Measurements from ENCODE around the gene CUL9.

The CUL9 gene

GRCh38 chr6:43228951-43229802 lies 47.2 kb downstream of the CUL9 start, which contains the start of gene DNPH1:
DNPH1 (minus strand) TSS chr6:43229481; CDS start chr6:43229456, 25 bp downstream.
- ATAC-seq (peak; percentile 85), DNase-seq (peak; percentile 81 to 86)
- peaks cover 59% of the 10 kb centered on the region for H3K4me1 Mint-ChIP-seq
- H3K27me3 Mint-ChIP-seq: no peaks in the 10 kb centered on the region
- H3K4me3 Mint-ChIP-seq: peak within 1 kb of the TSS; percentile 88 to 89
- H3K27ac Mint-ChIP-seq: peak within 1 kb of the TSS; percentile 91 to 95
- H3K9me3 Mint-ChIP-seq: no peaks in the 10 kb centered on the region

- DNase-seq (no peak), ATAC-seq (peak; percentile 29)
- Mint-ChIP-seq H3K27ac (peak overlapping the region; percentile 91 to 95), H3K9me3 (no peaks in the 10 kb centered on the region), H3K27me3 (no peaks in the 10 kb centered on the region), H3K4me1 (peaks cover 52% of the 10 kb centered on the region), H3K4me3 (peak overlapping the region; percentile 72 to 86)
Measured at GRCh38 chr6:43229803-43230620, 48.0 kb downstream of the CUL9 start.

GRCh38 chr6:43231053-43231452 lies 49.1 kb downstream of the CUL9 start:
- H3K27me3 Mint-ChIP-seq: no peaks in the 10 kb centered on the region
- no peak overlapping the region for H3K4me3 Mint-ChIP-seq
- no peaks in the 10 kb centered on the region for H3K9me3 Mint-ChIP-seq
- H3K27ac Mint-ChIP-seq: no peak overlapping the region
- H3K4me1 Mint-ChIP-seq: peaks cover 41% of the 10 kb centered on the region
- DNase-seq (no peak), ATAC-seq (no peak)

DNA sequence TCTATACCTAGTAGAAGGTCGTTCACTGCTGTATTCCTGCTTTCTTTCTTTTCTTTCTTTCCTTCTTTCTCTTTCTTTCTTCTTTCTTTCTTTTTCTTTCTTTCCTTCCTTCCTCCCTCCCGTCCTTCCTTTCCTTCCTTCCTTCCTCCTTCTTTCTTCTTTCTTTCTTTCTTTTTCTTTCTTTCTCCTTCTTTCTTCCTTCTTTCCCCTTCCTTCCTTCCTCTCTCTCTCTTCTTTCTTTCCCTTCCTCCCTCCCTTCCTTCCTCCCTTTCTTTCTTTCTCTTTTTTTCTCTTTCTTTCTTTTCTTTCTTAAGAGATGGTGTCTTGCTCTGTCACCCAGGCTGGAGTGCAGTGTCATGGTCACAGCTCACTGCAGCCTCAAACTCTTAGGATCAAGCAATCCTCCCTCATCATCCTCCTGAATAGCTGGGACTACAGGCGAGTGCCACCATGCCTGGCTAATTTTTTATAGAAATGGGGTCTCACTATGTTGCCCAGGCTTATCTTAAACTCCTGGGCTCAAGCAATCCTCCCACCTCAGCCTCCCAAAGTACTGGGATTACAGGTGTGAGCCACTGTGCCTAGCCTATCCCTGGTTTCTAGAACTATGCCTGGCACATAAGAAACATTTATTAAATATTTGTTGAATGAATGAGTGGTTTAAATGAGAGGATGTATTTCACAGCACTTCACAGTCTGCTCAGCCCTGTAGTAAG lies 49.9 kb downstream of the CUL9 start:
- ATAC-seq: no peak
- H3K4me1 Mint-ChIP-seq: peaks cover 33% of the 10 kb centered on the region
- no peaks in the 10 kb centered on the region for H3K9me3 Mint-ChIP-seq
- H3K4me3 Mint-ChIP-seq: no peak overlapping the region
- no peak for DNase-seq
- peak overlapping the region in 1 of 2 donors; percentile 16 for H3K27ac Mint-ChIP-seq
- peaks cover under 1% of the 10 kb centered on the region for H3K27me3 Mint-ChIP-seq

GRCh38 chr6:43235841-43236240 lies 53.8 kb downstream of the CUL9 start:
- peaks cover 0 to 6% of the 10 kb centered on the region in 2 donors for H3K9me3 Mint-ChIP-seq
- no peak overlapping the region for H3K27ac Mint-ChIP-seq
- H3K4me3 Mint-ChIP-seq: no peak overlapping the region
- H3K27me3 Mint-ChIP-seq: peaks cover 20% of the 10 kb centered on the region
- ATAC-seq (no peak), DNase-seq (no peak)
- H3K4me1 Mint-ChIP-seq: peaks cover 14% of the 10 kb centered on the region

DNA sequence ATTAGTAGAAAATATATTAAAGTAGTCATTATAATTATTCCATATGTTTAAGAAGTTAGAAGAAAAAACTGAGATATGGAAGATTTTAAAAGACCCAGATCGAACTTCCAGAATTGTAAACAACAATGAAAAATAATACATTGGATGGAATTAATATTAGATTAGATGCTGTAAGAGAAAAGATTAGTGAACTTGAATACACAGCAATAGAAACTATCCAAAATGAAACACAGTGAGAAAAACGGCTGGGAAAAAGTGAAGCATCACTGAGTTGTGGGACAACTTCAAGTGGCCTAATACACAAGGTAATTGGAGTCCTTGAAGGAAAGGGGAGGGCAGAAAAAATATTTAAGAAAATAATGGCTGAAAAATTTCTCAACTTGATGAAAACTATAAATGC lies 57.1 kb downstream of the CUL9 start:
- no peak for ATAC-seq
- Mint-ChIP-seq H3K4me1 (peaks cover 6% of the 10 kb centered on the region), H3K27ac (no peak overlapping the region)

GRCh38 chr6:43240950-43241349 lies 59.0 kb downstream of the CUL9 start:
- no peak for DNase-seq
- ATAC-seq: no peak
- H3K4me1 Mint-ChIP-seq: peaks cover 6% of the 10 kb centered on the region
- H3K4me3 Mint-ChIP-seq: no peak overlapping the region
- H3K9me3 Mint-ChIP-seq: peaks cover 0 to 6% of the 10 kb centered on the region in 2 donors
- peaks cover 23% of the 10 kb centered on the region for H3K27me3 Mint-ChIP-seq
- no peak overlapping the region for H3K27ac Mint-ChIP-seq

More for the DNA sequence above, 57.1 kb downstream of the CUL9 start:
- Mint-ChIP-seq H3K27me3 (peaks cover 23% of the 10 kb centered on the region), H3K9me3 (peaks cover 0 to 6% of the 10 kb centered on the region in 2 donors), H3K4me3 (no peak overlapping the region)
- no peak for DNase-seq

- no peak overlapping the region for H3K27ac Mint-ChIP-seq
- peaks cover 6% of the 10 kb centered on the region for H3K4me1 Mint-ChIP-seq
- ATAC-seq (no peak), DNase-seq (no peak)
- peaks cover 23% of the 10 kb centered on the region for H3K27me3 Mint-ChIP-seq
- no peak overlapping the region for H3K4me3 Mint-ChIP-seq
- peaks cover 0 to 6% of the 10 kb centered on the region in 2 donors for H3K9me3 Mint-ChIP-seq
Measured at GRCh38 chr6:43241446-43241845, 59.5 kb downstream of the CUL9 start.

- DNase-seq (peak in 1 of 2 donors; percentile 43), ATAC-seq (no peak)
- H3K4me1 Mint-ChIP-seq: peaks cover 6% of the 10 kb centered on the region
- H3K4me3 Mint-ChIP-seq: no peak within 1 kb of the TSS
- H3K27me3 Mint-ChIP-seq: peaks cover 17% of the 10 kb centered on the region
- H3K9me3 Mint-ChIP-seq: peaks cover 0 to 6% of the 10 kb centered on the region in 2 donors
- no peak within 1 kb of the TSS for H3K27ac Mint-ChIP-seq
Measured at GRCh38 chr6:43242908-43243663, 61.1 kb downstream of the CUL9 start, which contains the start of gene TTBK1. TTBK1 (plus strand) TSS chr6:43243481; CDS start chr6:43246661, 3,180 bp downstream.

DNA sequence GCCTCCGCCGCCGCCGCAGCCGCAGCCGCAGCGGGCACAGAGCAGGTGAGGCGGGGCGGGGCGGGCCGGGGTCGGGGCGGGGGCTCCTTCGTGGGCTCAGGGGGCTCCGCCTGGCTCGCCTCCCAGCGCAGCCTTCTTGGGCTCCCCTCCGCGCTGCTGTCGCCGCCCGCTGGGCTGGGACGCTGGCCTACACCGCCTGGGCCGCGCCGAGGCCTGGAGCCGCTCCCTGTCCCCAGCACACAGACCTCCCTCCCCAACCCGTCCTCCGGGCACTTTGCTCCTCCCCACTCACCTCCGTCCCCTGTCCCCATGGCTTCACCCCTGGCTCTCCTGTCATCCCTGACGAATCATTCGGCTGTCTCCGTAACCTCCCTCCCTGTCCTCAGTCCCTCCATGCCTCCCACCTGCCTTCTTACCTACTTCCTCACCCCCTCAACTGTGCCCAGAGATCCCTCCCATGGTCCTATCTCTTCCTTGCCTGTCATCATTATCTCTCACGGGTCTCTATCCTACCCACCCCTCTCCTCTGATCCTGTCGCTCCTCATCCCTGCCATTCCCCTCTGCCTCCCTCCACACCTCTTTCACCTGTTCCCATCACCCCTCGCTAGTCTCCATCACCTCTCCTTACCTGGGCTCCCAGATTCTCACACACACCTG lies 61.8 kb downstream of the CUL9 start:
- Mint-ChIP-seq H3K4me1 (peaks cover 6% of the 10 kb centered on the region), H3K27me3 (peaks cover 17% of the 10 kb centered on the region), H3K4me3 (no peak overlapping the region), H3K9me3 (peaks cover 0 to 6% of the 10 kb centered on the region in 2 donors), H3K27ac (no peak overlapping the region)
- ATAC-seq (no peak), DNase-seq (no peak)

DNA sequence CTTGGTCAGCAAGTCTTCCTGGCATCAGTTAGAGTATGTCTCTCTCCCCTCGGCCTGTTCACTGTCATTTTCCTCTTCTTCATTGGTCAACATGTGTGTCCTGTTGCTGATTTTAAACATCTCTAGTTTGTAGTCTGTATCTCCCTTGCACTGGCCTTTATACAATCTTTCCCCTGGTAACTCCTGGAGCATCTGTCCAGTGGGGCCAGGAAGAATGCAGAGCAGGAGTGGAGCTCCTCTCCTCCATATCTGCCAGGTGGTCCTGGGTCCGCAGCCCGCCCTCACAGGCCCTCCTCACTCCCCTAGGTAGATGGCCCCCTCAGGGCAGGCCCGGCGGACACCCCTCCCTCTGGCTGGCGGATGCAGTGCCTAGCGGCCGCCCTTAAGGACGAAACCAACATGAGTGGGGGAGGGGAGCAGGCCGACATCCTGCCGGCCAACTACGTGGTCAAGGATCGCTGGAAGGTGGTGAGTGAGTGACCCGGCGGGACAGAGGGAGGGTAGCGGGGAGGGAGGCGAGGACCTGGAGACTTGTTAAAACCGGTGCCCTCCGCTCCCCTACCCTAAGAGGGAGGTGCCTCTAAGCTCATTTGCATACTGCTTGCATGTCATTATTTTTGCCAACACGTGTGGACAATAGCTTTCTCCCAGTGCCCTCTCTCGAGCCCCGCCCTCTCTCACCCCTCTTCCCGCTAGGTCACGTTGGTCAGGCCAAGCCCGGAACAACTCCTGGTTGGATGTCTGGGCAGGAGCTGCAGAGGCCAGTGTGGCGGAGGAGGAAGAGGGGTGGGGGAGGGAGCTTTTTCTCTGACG lies 64.5 kb downstream of the CUL9 start:
- DNase-seq (no peak), ATAC-seq (peak; percentile 52)
- no peaks in the 10 kb centered on the region for H3K9me3 Mint-ChIP-seq
- peak overlapping the region; percentile 85 to 86 for H3K4me3 Mint-ChIP-seq
- peaks cover 18% of the 10 kb centered on the region for H3K27me3 Mint-ChIP-seq
- peak overlapping the region in 1 of 2 donors; percentile 1 for H3K27ac Mint-ChIP-seq
- peaks cover 11% of the 10 kb centered on the region for H3K4me1 Mint-ChIP-seq

- Mint-ChIP-seq H3K27me3 (peaks cover 27% of the 10 kb centered on the region), H3K4me1 (peaks cover 16% of the 10 kb centered on the region), H3K27ac (peak overlapping the region; percentile 89 to 92), H3K4me3 (peak overlapping the region; percentile 85 to 86), H3K9me3 (no peaks in the 10 kb centered on the region)
- ATAC-seq (peak; percentile 98), DNase-seq (peak; percentile 78 to 87)
Measured at GRCh38 chr6:43247114-43247999, 65.4 kb downstream of the CUL9 start.

DNA sequence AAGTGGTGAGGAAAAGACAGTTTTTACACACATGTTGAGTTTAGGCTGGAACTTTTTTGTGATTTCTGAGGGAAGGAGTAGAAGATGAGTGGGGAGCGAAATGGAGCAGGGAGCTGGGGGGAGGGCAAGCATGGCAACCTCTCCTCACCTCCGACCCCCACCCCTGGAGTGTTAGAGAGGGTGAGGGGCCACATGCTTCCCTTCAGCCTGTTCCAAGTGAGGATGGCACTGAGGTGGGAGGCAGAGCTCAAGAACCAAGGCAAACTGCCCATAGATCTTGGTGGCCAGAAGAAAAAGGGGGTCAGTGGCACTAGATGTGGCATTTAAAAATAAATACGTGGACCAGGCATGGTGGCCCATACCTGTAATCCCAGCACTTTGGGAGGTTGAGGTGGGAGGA lies 66.1 kb downstream of the CUL9 start:
- peak overlapping the region; percentile 85 to 86 for H3K4me3 Mint-ChIP-seq
- DNase-seq (no peak), ATAC-seq (no peak)
- peaks cover 34% of the 10 kb centered on the region for H3K27me3 Mint-ChIP-seq
- peak overlapping the region in 1 of 2 donors; percentile 92 for H3K27ac Mint-ChIP-seq
- no peaks in the 10 kb centered on the region for H3K9me3 Mint-ChIP-seq
- peaks cover 16% of the 10 kb centered on the region for H3K4me1 Mint-ChIP-seq

Measured in stimulated activated naive CD8-positive, alpha-beta T cell treated with anti-CD3 and anti-CD28 coated beads, Interleukin-15, amount 100 ng/mL, for 72 hours (primary cell).